Measurements from ENCODE around the gene CYP8B1.

CYP8B1 gene

GRCh38 chr3:42875325-42876151 lies at the start of gene CYP8B1:
Gene CYP8B1 (minus strand): TSS chr3:42875879. CDS start chr3:42875816, 63 bp downstream.
- FAIRE-seq (no peak), DNase-seq (ENCODE audit: insufficient read length, low spot score) (no peak)

- no peak for DNase-seq (ENCODE audit: insufficient read length, low spot score)
- no peak for FAIRE-seq
These were observed 47.9 kb upstream of the CYP8B1 start for GRCh38 chr3:42923606-42924005.

GRCh38 chr3:42914771-42915515 lies 39.3 kb upstream of the CYP8B1 start:
- no peak for DNase-seq (ENCODE audit: insufficient read length, low spot score)

GRCh38 chr3:42911551-42911950 lies 35.9 kb upstream of the CYP8B1 start:
- DNase-seq (ENCODE audit: insufficient read length, low spot score) (no peak), FAIRE-seq (no peak)

More at GRCh38 chr3:42914771-42915515, 39.3 kb upstream of the CYP8B1 start:
- no peak for FAIRE-seq

- no peak for FAIRE-seq
- no peak for DNase-seq (ENCODE audit: insufficient read length, low spot score)
These were observed 33.0 kb upstream of the CYP8B1 start for GRCh38 chr3:42908675-42909074.

- FAIRE-seq (no peak), DNase-seq (ENCODE audit: insufficient read length, low spot score) (no peak)
These were observed 31.1 kb upstream of the CYP8B1 start for GRCh38 chr3:42906848-42907183.

- no peak for FAIRE-seq
- DNase-seq (ENCODE audit: insufficient read length, low spot score): no peak
These were observed 30.6 kb upstream of the CYP8B1 start, which contains the start of gene ZNF662 for GRCh38 chr3:42906070-42906847. Gene ZNF662 (plus strand): TSS chr3:42906142. CDS start chr3:42908115, 1,973 bp downstream.

- FAIRE-seq (no peak), DNase-seq (ENCODE audit: insufficient read length, low spot score) (no peak)
These were observed 30.0 kb upstream of the CYP8B1 start for GRCh38 chr3:42905740-42906069.

- FAIRE-seq: no peak
- DNase-seq (ENCODE audit: insufficient read length, low spot score): no peak
These were observed 28.4 kb upstream of the CYP8B1 start for GRCh38 chr3:42904076-42904475.

- DNase-seq (ENCODE audit: insufficient read length, low spot score) (no peak), FAIRE-seq (no peak)
These were observed 26.6 kb upstream of the CYP8B1 start for GRCh38 chr3:42902257-42902656.

- DNase-seq (ENCODE audit: insufficient read length, low spot score): no peak
- no peak for FAIRE-seq
These were observed 25.4 kb upstream of the CYP8B1 start for GRCh38 chr3:42901073-42901415.

GRCh38 chr3:42900226-42901072 lies 24.8 kb upstream of the CYP8B1 start:
- no peak for DNase-seq (ENCODE audit: insufficient read length, low spot score)
- no peak for FAIRE-seq

GRCh38 chr3:42898896-42899675 lies 23.4 kb upstream of the CYP8B1 start:
- no peak for FAIRE-seq
- DNase-seq (ENCODE audit: insufficient read length, low spot score): no peak

- FAIRE-seq (no peak), DNase-seq (ENCODE audit: insufficient read length, low spot score) (no peak)
These were observed 19.8 kb upstream of the CYP8B1 start for GRCh38 chr3:42895580-42895868.

- no peak for DNase-seq (ENCODE audit: insufficient read length, low spot score)
- FAIRE-seq: no peak
These were observed 19.3 kb upstream of the CYP8B1 start for GRCh38 chr3:42894698-42895579.

- DNase-seq (ENCODE audit: insufficient read length, low spot score) (no peak), FAIRE-seq (no peak)
These were observed 17.1 kb upstream of the CYP8B1 start for GRCh38 chr3:42892807-42893206.

GRCh38 chr3:42892169-42892568 lies 16.5 kb upstream of the CYP8B1 start:
- FAIRE-seq: no peak

GRCh38 chr3:42891042-42891441 lies 15.4 kb upstream of the CYP8B1 start:
- DNase-seq (ENCODE audit: insufficient read length, low spot score) (no peak), FAIRE-seq (no peak)

More at GRCh38 chr3:42892169-42892568, 16.5 kb upstream of the CYP8B1 start:
- no peak for DNase-seq (ENCODE audit: insufficient read length, low spot score)

GRCh38 chr3:42887084-42887483 lies 11.4 kb upstream of the CYP8B1 start:
- FAIRE-seq (no peak), DNase-seq (ENCODE audit: insufficient read length, low spot score) (no peak)

Data from HTR-8/SVneo (cell line).